ENCODE results near the gene HORMAD1. TPM values are rescaled to one million over a fixed set of nuclear protein-coding genes. Genes with fewer than 3 reads are reported as not detected.

Gene HORMAD1
- total and polyA plus RNA-seq, 4 donors, result 0.72 to 0.84 TPM; not detected in 2

- 69 to 93% methylated on average over 2 of the region's 2 CpGs for WGBS, 2 donors
- DNase-seq (no peak), ATAC-seq (ENCODE audit: low FRiP score) (no peak)
- no peaks in the 10 kb centered on the region for H3K36me3 ChIP-seq (ENCODE audit: control insufficient read depth in 1 of 2, insufficient read depth in 2 of 2, low read length in 1 of 2)
- H3K4me1 ChIP-seq (ENCODE audit: control insufficient read depth in 1 of 2, insufficient read depth in 2 of 2, low read length in 2 of 2), result no peaks in the 10 kb centered on the region
- no peaks in the 10 kb centered on the region for H3K27me3 ChIP-seq (ENCODE audit: control insufficient read depth in 1 of 2, insufficient read depth in 2 of 2, low read length in 1 of 2)
- H3K27ac ChIP-seq (ENCODE audit: low read depth in 1 of 2, low read length in 2 of 2), result no peak overlapping the region
- no peaks in the 10 kb centered on the region for H3K9me3 ChIP-seq (ENCODE audit: control insufficient read depth, low read length)
- intact Hi-C loops (cut with DNase I), result no loop called here
- H3K4me3 ChIP-seq (ENCODE audit: low read length in 2 of 2), result no peak overlapping the region
Observed at GRCh38 chr1:150753416-150753815, 32.7 kb upstream of the HORMAD1 start.

- Histone ChIP-seq H3K9me3 (ENCODE audit: control insufficient read depth, low read length) (no peaks in the 10 kb centered on the region), H3K27me3 (ENCODE audit: control insufficient read depth in 1 of 2, insufficient read depth in 2 of 2, low read length in 1 of 2) (no peaks in the 10 kb centered on the region), H3K27ac (ENCODE audit: low read depth in 1 of 2, low read length in 2 of 2) (no peak overlapping the region), H3K4me3 (ENCODE audit: low read length in 2 of 2) (no peak overlapping the region), H3K36me3 (ENCODE audit: control insufficient read depth in 1 of 2, insufficient read depth in 2 of 2, low read length in 1 of 2) (no peaks in the 10 kb centered on the region), H3K4me1 (ENCODE audit: control insufficient read depth in 1 of 2, insufficient read depth in 2 of 2, low read length in 2 of 2) (no peaks in the 10 kb centered on the region)
- WGBS, 2 donors, result 85 to 93% methylated on average over 6 of the region's 6 CpGs
- ATAC-seq (ENCODE audit: low FRiP score) (no peak), DNase-seq (no peak)
- intact Hi-C loops (cut with DNase I), result no loop called here
Observed at GRCh38 chr1:150751443-150751842, 30.7 kb upstream of the HORMAD1 start.

- Histone ChIP-seq H3K4me3 (ENCODE audit: low read length in 2 of 2) (no peak overlapping the region), H3K27ac (ENCODE audit: low read depth in 1 of 2, low read length in 2 of 2) (no peak overlapping the region), H3K4me1 (ENCODE audit: control insufficient read depth in 1 of 2, insufficient read depth in 2 of 2, low read length in 2 of 2) (no peaks in the 10 kb centered on the region), H3K9me3 (ENCODE audit: control insufficient read depth, low read length) (no peaks in the 10 kb centered on the region), H3K27me3 (ENCODE audit: control insufficient read depth in 1 of 2, insufficient read depth in 2 of 2, low read length in 1 of 2) (no peaks in the 10 kb centered on the region), H3K36me3 (ENCODE audit: control insufficient read depth in 1 of 2, insufficient read depth in 2 of 2, low read length in 1 of 2) (no peaks in the 10 kb centered on the region)
- ATAC-seq (ENCODE audit: low FRiP score) (no peak), DNase-seq (no peak)
- WGBS, 2 donors, result 89 to 90% methylated on average over 8 of the region's 8 CpGs
- intact Hi-C loops (cut with DNase I), result no loop called here
Observed at GRCh38 chr1:150749720-150750311, 29.1 kb upstream of the HORMAD1 start.

- intact Hi-C loops (cut with DNase I), result no loop called here
- H3K9me3 ChIP-seq (ENCODE audit: control insufficient read depth, low read length), result no peaks in the 10 kb centered on the region
- H3K27me3 ChIP-seq (ENCODE audit: control insufficient read depth in 1 of 2, insufficient read depth in 2 of 2, low read length in 1 of 2), result no peaks in the 10 kb centered on the region
- no peak overlapping the region for H3K4me3 ChIP-seq (ENCODE audit: low read length in 2 of 2)
- no peaks in the 10 kb centered on the region for H3K36me3 ChIP-seq (ENCODE audit: control insufficient read depth in 1 of 2, insufficient read depth in 2 of 2, low read length in 1 of 2)
- WGBS, 2 donors, result 93 to 95% methylated on average over 12 of the region's 12 CpGs
- ATAC-seq (ENCODE audit: low FRiP score), result no peak
- no peak overlapping the region for H3K27ac ChIP-seq (ENCODE audit: low read depth in 1 of 2, low read length in 2 of 2)
- H3K4me1 ChIP-seq (ENCODE audit: control insufficient read depth in 1 of 2, insufficient read depth in 2 of 2, low read length in 2 of 2), result no peaks in the 10 kb centered on the region
- no peak for DNase-seq
Observed at GRCh38 chr1:150748878-150749719, 28.4 kb upstream of the HORMAD1 start.

GRCh38 chr1:150730130-150730721 lies 9.5 kb upstream of the HORMAD1 start:
- Histone ChIP-seq H3K27me3 (ENCODE audit: control insufficient read depth in 1 of 2, insufficient read depth in 2 of 2, low read length in 1 of 2) (no peaks in the 10 kb centered on the region), H3K27ac (ENCODE audit: low read depth in 1 of 2, low read length in 2 of 2) (no peak overlapping the region), H3K4me3 (ENCODE audit: low read length in 2 of 2) (no peak overlapping the region), H3K9me3 (ENCODE audit: control insufficient read depth, low read length) (no peaks in the 10 kb centered on the region), H3K4me1 (ENCODE audit: control insufficient read depth in 1 of 2, insufficient read depth in 2 of 2, low read length in 2 of 2) (no peaks in the 10 kb centered on the region), H3K36me3 (ENCODE audit: control insufficient read depth in 1 of 2, insufficient read depth in 2 of 2, low read length in 1 of 2) (no peaks in the 10 kb centered on the region)
- ATAC-seq (ENCODE audit: low FRiP score) (no peak), DNase-seq (no peak)
- intact Hi-C loops (cut with DNase I), result no loop called here
- 72 to 77% methylated on average over 3 of the region's 3 CpGs for WGBS, 2 donors

- H3K27me3 ChIP-seq (ENCODE audit: control insufficient read depth in 1 of 2, insufficient read depth in 2 of 2, low read length in 1 of 2), result no peaks in the 10 kb centered on the region
- no peak overlapping the region for H3K4me3 ChIP-seq (ENCODE audit: low read length in 2 of 2)
- DNase-seq, result no peak
- ATAC-seq (ENCODE audit: low FRiP score), result no peak
- intact Hi-C loops (cut with DNase I), result no loop called here
- no peaks in the 10 kb centered on the region for H3K36me3 ChIP-seq (ENCODE audit: control insufficient read depth in 1 of 2, insufficient read depth in 2 of 2, low read length in 1 of 2)
- no peaks in the 10 kb centered on the region for H3K4me1 ChIP-seq (ENCODE audit: control insufficient read depth in 1 of 2, insufficient read depth in 2 of 2, low read length in 2 of 2)
- 50 to 52% methylated on average over 2 of the region's 2 CpGs for whole genome bisulfite sequencing, 2 donors
- H3K9me3 ChIP-seq (ENCODE audit: control insufficient read depth, low read length), result no peaks in the 10 kb centered on the region
- H3K27ac ChIP-seq (ENCODE audit: low read depth in 1 of 2, low read length in 2 of 2), result no peak overlapping the region
Observed at GRCh38 chr1:150724336-150724735, 3.6 kb upstream of the HORMAD1 start.

- ATAC-seq (ENCODE audit: low FRiP score) (no peak), DNase-seq (no peak)
- intact Hi-C loops (cut with DNase I), result no loop called here
- H3K9me3 ChIP-seq (ENCODE audit: control insufficient read depth, low read length), result no peaks in the 10 kb centered on the region
- WGBS, 2 donors, result 97 to 98% methylated on average over 21 of the region's 21 CpGs
- H3K27ac ChIP-seq (ENCODE audit: low read depth in 1 of 2, low read length in 2 of 2), result no peak overlapping the region
- H3K27me3 ChIP-seq (ENCODE audit: control insufficient read depth in 1 of 2, insufficient read depth in 2 of 2, low read length in 1 of 2), result no peaks in the 10 kb centered on the region
- H3K4me3 ChIP-seq (ENCODE audit: low read length in 2 of 2), result no peak overlapping the region
- H3K36me3 ChIP-seq (ENCODE audit: control insufficient read depth in 1 of 2, insufficient read depth in 2 of 2, low read length in 1 of 2), result no peaks in the 10 kb centered on the region
- no peaks in the 10 kb centered on the region for H3K4me1 ChIP-seq (ENCODE audit: control insufficient read depth in 1 of 2, insufficient read depth in 2 of 2, low read length in 2 of 2)
Observed at GRCh38 chr1:150720098-150720497, 597 bp downstream of the HORMAD1 start.

GRCh38 chr1:150718225-150718891 lies 2.3 kb downstream of the HORMAD1 start:
- H3K27me3 ChIP-seq (ENCODE audit: control insufficient read depth in 1 of 2, insufficient read depth in 2 of 2, low read length in 1 of 2), result no peaks in the 10 kb centered on the region
- intact Hi-C loops (cut with DNase I), result no loop called here
- WGBS, 2 donors, result 70 to 76% methylated on average over 11 of the region's 11 CpGs
- no peaks in the 10 kb centered on the region for H3K36me3 ChIP-seq (ENCODE audit: control insufficient read depth in 1 of 2, insufficient read depth in 2 of 2, low read length in 1 of 2)
- H3K9me3 ChIP-seq (ENCODE audit: control insufficient read depth, low read length), result no peaks in the 10 kb centered on the region
- H3K4me3 ChIP-seq (ENCODE audit: low read length in 2 of 2), result no peak overlapping the region
- H3K4me1 ChIP-seq (ENCODE audit: control insufficient read depth in 1 of 2, insufficient read depth in 2 of 2, low read length in 2 of 2), result no peaks in the 10 kb centered on the region
- ATAC-seq (ENCODE audit: low FRiP score), result no peak
- no peak for DNase-seq
- H3K27ac ChIP-seq (ENCODE audit: low read depth in 1 of 2, low read length in 2 of 2), result no peak overlapping the region

Measured in aorta (tissue), 5 donors.